GM12873 (cell line): Measurements from ENCODE around the gene TMOD4.
A peak's percentile ranks its signal among the peaks of the same experiment; 100 is the strongest.

ENCODE experiments used
- TF ChIP-seq, protein P1 (sequence below): IDR thresholded peaks from 2 replicates; pipeline ENCODE4 v1.5.1; 2012; ENCODE audit warnings: low read depth, mild to moderate bottlenecking, moderate library complexity, low read length, control low read depth; ENCODE audit not compliant: insufficient read depth; ENCODE audit errors: missing control alignments

The TMOD4 gene

DNA sequence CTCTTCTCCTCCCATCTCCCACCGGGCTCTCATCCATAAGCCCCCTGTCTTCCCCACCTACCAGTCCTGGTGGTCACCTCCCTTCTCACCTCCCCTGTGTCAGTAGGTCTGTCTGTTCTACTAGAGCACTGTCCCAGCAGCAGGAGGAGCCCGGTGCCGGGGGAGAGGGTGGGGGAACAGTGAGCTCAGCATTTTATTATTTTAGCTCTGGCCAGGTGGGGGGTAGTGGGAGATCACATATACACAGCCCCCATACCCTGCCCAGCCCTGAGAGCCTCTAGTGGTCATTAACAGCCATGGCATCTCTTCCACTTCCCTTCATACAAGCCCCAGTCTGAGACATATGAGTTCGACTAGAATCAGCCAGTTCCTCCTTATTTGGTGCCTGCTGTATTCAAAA, at the start of gene TMOD4:
Gene TMOD4, minus strand, starts transcription at position 119 of the 400 bp plus-strand sequence. CDS start 1,106 bp downstream, outside the sequence.
- TF ChIP-seq, protein P1, sequence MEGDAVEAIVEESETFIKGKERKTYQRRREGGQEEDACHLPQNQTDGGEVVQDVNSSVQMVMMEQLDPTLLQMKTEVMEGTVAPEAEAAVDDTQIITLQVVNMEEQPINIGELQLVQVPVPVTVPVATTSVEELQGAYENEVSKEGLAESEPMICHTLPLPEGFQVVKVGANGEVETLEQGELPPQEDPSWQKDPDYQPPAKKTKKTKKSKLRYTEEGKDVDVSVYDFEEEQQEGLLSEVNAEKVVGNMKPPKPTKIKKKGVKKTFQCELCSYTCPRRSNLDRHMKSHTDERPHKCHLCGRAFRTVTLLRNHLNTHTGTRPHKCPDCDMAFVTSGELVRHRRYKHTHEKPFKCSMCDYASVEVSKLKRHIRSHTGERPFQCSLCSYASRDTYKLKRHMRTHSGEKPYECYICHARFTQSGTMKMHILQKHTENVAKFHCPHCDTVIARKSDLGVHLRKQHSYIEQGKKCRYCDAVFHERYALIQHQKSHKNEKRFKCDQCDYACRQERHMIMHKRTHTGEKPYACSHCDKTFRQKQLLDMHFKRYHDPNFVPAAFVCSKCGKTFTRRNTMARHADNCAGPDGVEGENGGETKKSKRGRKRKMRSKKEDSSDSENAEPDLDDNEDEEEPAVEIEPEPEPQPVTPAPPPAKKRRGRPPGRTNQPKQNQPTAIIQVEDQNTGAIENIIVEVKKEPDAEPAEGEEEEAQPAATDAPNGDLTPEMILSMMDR = peak; percentile 68

DNA sequence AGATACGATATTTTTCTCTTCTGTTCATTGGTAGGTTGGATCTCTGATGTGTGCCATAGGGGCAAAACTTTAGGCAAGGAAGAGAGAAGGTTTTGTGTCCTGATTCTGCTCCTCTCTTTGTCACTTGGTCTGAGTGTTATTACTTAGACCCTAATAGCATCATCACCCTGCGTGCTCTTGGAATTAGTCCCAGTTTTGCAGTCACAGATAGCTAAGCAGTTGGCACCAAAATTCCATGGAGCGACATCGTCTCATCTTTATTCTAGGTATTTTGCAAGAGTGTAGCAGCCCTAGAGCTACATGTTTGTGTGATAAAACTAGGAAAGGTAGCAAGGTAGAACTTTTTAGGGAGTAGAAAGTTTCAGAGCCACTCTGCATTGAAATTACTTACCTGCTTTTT, 46.3 kb upstream of the TMOD4 start:
- TF ChIP-seq, protein P1 = no peak

DNA sequence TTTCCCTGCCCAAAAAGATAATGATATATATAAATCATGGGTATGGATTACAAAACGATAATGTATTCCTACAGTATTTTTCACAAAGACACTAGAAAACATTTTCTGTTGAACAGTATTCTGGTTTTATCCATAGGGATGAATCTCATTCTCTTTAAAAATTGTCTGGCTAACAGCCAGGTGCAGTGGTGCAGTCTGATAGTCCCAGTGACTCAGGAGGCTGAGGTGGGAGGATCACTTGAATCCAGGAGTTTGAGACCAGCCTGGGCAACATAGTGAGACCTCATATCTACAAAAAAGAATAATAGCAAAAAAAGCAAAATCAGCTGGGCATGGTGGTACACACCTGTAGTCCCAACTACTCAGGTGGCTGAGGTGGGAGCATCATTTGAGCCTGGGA, 45.8 kb upstream of the TMOD4 start:
- TF ChIP-seq, protein P1 = no peak

DNA sequence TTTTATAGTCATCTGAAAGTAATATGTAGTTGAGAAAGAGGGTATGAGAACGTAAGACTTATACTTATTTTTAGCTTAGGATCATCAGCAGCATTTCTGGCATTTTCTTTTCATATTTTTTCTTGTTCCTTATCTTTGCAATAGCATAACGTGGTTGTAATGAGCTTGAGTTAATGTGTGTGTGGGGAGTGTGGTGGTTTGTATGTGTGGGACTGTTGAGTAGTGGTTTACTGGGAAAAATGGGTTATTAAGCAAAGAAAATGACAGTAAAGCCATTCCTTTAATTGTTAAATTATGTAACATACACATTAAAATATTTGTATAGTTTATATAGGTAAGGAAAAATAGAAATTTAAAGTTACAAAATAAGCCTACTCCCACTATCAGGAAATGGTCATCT, 37.8 kb upstream of the TMOD4 start:
- TF ChIP-seq, protein P1 = no peak

DNA sequence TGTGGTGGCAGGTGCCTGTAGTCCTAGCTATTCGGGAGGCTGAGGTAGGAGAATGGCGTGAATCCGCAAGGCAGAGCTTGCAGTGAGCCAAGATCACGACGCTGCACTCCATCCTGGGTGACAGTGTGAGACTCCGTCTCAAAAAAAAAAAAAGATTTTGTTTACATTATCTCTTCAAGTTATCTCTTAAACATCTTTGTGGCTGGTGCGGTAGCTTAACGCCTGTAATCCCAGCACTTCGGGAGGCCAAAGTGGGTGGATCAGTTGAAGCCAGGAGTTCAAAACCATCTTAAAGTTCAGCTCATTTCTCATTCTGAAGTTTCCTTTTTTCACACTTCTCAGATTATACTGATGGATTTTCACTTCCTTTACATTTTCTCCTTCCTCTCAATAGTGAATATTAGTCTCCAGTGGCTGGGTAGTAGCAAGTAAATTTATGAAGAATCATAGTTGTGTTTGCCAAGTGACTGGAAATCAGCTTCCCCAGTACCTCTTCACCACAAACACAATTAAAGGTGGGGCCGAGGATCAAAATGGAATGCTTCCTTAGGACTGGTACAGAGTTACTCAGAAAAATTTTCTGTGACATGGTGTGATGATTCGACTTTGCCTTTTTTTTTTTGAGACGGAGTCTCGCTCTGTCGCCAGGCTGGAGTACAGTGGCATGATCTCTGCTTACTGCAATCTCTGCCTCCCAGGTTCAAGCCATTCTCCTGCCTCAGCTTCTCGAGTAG, 36.4 kb upstream of the TMOD4 start:
- TF ChIP-seq, protein P1 = no peak

DNA sequence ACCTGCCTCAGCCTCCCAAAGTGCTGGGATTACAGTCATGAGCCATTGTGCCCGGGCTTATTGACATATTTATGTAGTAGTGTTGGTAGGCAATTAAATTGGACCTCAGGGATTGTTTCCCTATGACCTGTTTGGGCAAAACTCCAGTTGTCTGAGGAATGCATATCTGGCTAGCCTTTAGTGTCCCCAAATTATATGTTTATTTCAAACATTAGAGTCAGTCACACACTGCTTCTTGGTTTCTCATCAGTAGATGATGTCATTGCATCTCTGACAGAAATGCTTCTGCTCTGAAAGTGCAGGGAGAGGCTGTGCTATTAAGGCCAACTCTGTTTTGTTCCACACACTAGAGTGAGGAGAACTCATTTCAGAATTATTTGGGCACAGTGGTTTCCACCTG, 35.0 kb upstream of the TMOD4 start:
- TF ChIP-seq, protein P1 = no peak

DNA sequence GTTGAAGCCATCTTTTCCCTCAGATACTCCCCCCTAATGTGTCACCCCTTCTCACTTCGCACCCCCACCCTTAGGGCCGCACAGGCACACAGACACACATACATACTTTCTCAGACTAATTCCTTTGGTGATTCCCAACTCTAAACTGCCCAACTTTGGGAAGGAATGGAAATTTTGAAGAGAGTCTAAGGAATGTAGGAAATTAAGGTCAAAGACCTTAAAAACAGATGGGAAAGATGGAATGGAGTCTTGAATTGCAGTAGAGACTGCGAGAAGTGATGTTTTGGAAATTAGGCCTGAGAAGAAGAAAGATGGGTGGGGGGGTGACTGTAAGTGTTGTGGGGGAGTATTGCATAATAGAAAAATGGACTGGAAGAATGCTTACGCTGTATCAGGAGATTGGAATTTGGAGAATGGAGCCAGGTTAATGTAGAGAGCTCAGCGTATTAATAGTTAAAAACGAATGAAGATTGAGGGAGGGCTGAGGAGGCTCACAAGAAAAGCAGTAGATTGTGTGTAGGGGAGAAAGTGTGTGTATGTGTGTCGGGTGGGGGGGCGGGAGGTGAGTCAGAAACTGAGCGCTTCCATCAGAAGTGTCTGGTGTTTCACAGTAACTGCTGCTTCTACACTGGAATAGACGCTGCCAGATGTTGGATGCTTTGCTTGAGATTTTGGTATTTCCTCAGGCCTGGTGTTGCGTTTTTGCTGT, 24.2 kb upstream of the TMOD4 start:
- TF ChIP-seq, protein P1 = no peak
